HG02884 (cell line): ENCODE measurements around the gene MAST4.

Experiments
- ATAC-seq: cut with Tn5 transposase; IDR thresholded peaks from one replicate; pipeline ENCODE4 v1.9.1; 2021; ENCODE audit warnings: mild to moderate bottlenecking, moderate library complexity; ENCODE audit not compliant: unreplicated experiment

Gene MAST4

GRCh38 chr5:66644111-66644510 is 47.9 kb downstream of the MAST4 start:
- no peak for ATAC-seq

GRCh38 chr5:66645039-66645438 is 48.8 kb downstream of the MAST4 start:
- no peak for ATAC-seq

GRCh38 chr5:66646570-66646969 is 50.4 kb downstream of the MAST4 start:
- ATAC-seq, result no peak

- no peak for ATAC-seq
Measured at GRCh38 chr5:66647146-66647856, 51.1 kb downstream of the MAST4 start.

- ATAC-seq, result no peak
Measured at GRCh38 chr5:66652818-66653217, 56.6 kb downstream of the MAST4 start.

- no peak for ATAC-seq
Measured at GRCh38 chr5:66653325-66653724, 57.1 kb downstream of the MAST4 start.

GRCh38 chr5:66655395-66656324 is 59.5 kb downstream of the MAST4 start:
- ATAC-seq, result no peak

GRCh38 chr5:66658516-66658915 is 62.3 kb downstream of the MAST4 start:
- no peak for ATAC-seq

GRCh38 chr5:66659780-66660179 is 63.6 kb downstream of the MAST4 start:
- ATAC-seq, result no peak

GRCh38 chr5:66660396-66660795 is 64.2 kb downstream of the MAST4 start:
- no peak for ATAC-seq

- ATAC-seq, result no peak
Measured at GRCh38 chr5:66661149-66661548, 65.0 kb downstream of the MAST4 start.

- ATAC-seq, result no peak
Measured at GRCh38 chr5:66666778-66667177, 70.6 kb downstream of the MAST4 start.

GRCh38 chr5:66669086-66669861 is 73.1 kb downstream of the MAST4 start:
- no peak for ATAC-seq

GRCh38 chr5:66669862-66670195 is 73.6 kb downstream of the MAST4 start:
- ATAC-seq, result no peak

GRCh38 chr5:66671305-66671704 is 75.1 kb downstream of the MAST4 start:
- no peak for ATAC-seq

GRCh38 chr5:66674802-66675201 is 78.6 kb downstream of the MAST4 start:
- no peak for ATAC-seq

- ATAC-seq, result no peak
Measured at GRCh38 chr5:66675406-66675805, 79.2 kb downstream of the MAST4 start.

GRCh38 chr5:66680221-66680620 is 84.0 kb downstream of the MAST4 start:
- ATAC-seq, result no peak

GRCh38 chr5:66680804-66681203 is 84.6 kb downstream of the MAST4 start:
- no peak for ATAC-seq

GRCh38 chr5:66684663-66685062 is 88.5 kb downstream of the MAST4 start:
- no peak for ATAC-seq

- ATAC-seq, result no peak
Measured at GRCh38 chr5:66689522-66690220, 93.5 kb downstream of the MAST4 start.
